Embryonic facial prominence (tissue), 1 donor: Measurements from ENCODE around the gene ITGA1.
"Not testable (repeated sequence)": the region's sequence is repeated elsewhere in the genome, so short reads cannot be mapped to it uniquely, and the experiment has no call there.

Source experiments
- DNase-seq: peaks from one replicate; pipeline ENCODE4 v3.0.0-alpha.2; 2016; ENCODE audit errors: extremely low spot score

ITGA1 gene

DNA sequence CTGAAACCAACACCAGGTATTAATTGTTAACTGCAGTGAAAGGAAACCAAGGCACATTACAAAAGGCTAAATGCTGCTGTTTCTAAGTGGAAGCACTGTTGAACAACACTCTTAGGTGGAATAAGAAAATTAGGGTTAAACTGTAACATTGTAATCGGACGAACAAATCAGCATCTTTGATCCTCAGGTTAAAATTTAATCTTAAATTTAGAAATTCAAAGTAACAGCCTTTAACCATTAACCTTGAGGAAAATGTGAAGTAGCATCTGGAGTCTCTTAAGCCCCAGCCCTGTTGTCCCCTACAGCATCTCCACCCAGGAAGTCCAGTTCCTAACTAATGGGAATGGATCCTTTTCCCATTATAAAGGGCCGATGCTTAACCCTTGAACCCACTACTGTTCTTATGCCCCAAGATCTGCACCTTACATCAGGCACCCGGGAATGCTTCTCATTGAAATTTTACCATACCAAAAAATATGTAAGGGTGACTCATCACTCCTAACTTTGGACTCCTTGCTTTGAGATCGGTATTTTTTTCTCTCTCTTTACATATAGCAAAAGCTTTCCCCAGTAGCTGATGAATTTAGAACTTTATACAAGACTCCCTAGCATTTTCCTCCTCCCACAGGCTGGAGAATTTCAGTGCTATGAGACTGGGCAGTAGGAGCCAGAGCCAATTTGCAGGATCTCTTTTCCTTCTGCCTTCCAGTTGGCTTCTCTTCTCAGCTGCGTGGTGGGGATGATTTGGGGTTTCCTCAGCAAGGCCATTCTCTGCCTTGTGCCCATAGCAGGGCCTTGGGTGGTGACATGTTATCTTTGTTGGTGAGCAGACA lies 169.4 kb downstream of the ITGA1 start:
- no peak for DNase-seq

DNA sequence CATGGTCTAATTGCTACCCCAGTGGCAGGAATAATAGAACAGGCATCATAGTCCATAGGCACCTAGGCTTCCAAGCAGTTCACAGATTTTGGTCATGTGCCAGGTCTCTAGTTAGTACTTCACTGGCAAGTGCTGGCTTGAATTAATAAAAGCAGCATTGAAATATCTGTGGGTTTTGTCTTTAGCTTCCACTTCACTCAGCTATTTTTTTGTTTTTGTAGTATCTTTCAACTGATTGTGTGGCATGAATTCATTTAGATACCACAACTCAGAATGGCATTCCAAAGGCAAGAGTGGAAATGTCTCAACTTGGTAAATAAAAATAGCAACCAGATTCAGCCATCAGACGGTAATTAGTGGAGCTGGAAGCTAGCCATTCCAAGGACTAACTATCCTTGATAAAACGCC lies 173.6 kb downstream of the ITGA1 start:
- DNase-seq, result no peak

DNA sequence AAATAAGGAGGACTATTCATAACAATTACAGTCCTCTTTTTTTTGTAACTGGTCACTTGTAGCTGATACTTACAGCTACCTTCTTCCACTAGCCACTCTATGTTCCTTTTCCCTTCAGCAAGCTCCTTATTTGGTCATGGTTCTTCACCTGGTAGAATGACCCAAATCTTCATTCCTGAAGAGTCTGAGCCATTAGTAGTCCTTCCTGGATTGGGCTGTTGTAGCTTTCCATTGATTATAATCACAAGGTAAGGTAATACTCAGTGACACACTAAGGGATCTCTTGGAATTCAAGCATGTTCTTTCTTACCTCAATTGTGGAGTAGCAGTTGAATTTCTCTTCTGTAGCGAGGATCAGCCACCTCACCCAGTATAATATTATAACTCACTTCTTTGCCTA lies 175.9 kb downstream of the ITGA1 start:
- DNase-seq, result no peak

DNA sequence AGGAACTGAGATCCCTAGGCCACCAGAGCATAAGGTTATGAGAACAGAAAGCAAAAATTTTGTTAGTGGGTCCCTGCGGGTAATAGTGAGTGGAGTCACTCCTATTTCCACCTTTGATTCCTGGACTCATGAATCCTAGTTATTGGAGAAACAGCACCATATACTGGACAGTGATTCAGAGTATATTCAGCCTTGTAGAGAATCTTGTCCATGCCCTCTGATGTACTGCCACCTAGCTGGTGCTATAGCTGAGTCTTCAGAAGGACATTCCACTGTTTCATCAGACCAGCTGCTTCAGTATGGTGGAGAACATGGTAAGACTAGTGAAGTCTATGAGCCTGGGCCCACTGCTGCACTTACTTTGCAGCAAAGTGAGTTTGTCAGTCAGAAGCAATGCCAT lies 176.4 kb downstream of the ITGA1 start:
- no peak for DNase-seq

DNA sequence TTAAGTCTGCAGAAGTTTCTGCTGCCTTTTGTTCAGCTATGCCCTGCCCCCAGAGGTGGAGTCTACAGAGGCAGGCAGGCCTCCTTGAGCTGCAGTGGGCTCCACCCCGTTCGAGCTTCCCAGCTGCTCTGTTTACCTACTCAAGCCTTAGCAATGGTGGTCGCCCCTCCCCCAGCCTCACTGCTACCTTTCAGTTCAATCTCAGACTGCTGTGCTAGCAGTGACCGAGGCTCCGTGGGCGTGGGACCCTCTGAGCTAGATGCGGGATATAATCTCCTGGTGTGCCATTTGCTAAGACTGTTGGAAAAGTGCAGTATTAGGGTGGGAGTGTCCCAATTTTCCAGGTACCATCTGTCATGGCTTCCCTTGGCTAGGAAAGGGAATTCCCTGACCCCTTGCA lies 188.4 kb downstream of the ITGA1 start:
- DNase-seq, result not testable (repeated sequence)

DNA sequence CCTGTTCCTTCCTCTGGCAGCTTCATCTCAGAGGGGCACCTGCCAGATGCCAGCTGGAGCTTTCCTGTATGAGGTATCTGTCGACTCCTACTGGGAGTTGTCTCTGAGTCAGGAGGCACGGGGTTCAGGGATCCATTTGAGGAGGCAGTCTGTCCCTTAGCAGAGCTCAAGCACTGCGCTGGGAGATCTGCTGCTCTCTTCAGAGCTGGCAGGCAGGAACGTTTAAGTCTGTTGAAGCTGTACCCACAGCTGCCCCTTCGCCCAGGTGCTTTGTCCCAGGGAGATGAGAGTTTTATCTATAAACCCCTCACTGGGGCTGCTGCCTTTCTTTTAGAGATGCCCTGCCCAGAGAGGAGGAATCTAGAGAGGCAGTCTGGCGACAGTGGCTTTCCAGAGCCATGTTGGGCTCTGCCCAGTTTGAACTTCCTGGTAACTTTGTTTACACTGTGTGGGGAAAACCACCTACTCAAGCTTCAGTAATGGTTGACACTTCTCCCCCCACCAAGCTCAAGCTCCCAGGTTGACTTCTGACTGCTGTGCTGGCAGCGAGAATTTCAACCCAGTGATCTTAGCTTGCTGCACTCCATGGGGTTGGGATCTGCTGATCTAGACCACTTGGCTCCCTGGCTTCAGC lies 189.7 kb downstream of the ITGA1 start:
- no peak for DNase-seq

DNA sequence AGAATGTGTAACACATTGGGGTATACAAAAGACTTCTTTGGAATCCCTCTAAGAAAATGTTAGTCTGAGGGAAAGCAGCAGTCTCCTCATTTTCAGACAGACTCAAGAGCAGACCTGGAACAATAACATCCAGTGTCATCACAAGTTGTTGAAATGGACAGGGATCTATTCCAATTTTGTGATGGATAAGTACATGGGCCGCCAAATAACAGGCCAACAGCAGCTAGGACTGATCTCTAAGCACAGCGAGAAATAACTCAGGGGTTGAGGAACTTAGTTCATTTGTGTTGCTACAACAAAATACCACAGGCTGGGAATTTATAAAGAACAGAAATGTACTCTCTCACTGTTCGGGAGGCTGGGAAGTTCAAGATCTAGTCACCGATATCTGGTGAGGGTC lies 193.8 kb downstream of the ITGA1 start:
- no peak for DNase-seq

DNA sequence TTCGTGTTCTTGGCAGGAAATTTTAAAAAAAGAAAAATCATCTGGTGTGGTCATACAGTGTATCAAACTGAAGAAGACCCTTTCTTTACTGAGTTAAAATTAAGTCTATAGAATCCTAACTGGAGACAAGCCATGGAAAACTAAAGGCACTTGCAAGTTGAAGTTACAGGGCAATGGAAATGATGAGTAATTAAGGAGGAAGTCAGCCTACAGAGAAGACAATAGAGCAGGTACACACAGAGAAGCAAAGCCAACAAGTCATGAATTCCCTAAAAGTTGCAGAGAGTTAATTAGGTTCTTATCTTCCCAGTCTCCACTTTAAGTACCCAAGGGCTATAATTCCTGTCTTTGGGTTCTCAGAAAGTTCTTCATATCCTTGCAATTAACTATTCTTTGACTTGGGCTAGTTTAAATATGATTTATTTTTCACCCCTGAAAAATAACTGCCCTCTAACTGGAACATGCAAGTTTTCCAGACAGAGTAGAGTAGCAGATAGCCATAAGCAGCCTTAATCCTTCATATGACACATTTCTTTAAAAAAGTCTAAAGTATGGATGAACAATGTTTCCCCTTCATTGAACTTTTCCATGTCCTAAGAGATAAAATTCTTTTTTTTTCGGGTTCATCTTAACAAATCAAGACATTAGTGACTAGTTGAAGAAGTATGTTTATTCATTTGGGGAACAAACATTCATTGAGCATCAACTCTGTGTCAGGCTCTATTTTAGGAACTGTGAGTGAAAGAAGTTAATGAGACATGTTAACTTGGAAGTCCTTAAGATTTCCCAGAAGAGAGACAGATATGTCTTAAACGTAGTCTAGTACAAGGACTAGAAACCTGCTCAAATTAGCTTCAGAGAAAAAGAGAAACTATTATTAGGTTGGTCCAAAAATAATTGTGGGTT lies 196.3 kb downstream of the ITGA1 start:
- DNase-seq, result no peak

DNA sequence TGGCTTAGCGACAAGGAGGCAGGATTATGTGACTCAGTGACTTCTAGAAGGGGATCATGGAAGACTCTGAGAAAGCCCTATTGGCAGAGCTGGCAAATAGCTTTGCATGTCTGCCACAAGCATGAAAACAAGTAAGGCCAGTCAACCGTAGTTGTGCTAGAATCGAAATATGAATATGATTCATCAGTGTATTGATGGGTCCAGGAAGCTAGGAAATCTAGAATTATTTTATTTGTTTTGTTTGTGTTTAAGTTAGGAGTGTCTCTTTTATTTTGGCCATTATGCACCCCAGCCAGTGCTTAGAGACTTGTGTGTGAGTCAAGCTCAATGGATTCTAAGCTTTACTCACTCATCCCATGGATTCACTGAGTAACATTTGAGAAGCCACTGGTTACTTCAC lies 197.6 kb downstream of the ITGA1 start:
- no peak for DNase-seq

DNA sequence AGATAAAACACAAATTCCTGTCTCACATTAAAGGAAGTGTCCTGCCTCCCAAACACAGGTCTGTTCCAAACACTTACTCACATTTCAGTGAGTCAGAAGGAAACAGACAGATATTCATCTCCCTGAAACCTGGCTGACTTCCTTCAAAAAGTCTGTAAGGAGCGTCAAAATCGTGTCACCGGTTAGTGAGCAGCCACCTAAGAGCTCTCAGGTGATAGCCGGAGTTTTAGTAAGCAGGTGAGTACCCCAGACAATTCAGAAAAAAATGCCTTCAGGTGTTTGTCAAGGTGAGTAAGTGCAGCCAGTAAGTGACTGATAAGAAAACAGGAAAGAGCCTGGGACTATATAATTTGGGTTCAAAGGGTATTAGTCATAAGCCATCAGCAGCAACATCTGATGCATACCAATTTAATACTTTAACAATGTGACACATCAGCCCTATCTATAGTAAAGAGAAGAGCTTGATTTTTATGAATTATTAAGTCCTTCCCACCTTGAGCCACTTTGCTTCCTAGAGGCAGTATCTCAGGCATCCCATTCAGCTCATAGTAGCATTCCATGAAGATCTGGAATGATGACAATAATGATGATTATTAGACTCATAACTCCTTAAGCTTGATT lies 200.1 kb downstream of the ITGA1 start:
- no peak for DNase-seq

DNA sequence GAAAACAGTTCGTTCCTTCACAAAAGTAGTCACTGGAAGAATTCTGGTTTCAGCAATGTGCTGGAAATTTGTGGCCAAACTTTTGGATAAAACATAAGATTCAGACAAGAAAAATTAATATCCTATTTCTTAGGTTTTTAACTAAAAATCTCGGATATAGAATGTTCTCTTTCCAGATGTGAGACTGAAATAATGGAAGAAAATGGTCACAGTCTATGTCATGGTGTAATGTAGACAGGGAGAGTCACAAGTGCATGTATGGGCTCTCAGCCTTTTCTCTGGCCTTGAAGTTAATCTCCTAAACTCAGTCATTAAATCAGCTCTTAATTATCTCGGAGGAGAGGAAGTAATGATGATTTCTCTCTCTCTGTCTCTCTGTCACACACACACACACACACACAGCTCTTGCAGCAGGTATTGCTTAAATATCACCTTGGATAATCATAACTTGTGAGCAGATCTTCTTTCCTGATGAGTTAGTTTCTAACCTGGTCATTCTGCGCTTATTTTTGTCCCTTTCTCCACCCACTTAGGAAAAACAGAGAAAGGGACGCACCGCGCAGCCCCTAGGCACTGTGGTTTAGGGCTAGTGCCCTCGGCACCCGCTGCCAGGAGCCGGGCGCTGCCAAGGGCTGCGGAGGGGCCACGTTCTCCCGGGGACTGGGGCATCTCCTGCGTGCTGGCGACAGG lies 200.8 kb downstream of the ITGA1 start:
- DNase-seq, result no peak

DNA sequence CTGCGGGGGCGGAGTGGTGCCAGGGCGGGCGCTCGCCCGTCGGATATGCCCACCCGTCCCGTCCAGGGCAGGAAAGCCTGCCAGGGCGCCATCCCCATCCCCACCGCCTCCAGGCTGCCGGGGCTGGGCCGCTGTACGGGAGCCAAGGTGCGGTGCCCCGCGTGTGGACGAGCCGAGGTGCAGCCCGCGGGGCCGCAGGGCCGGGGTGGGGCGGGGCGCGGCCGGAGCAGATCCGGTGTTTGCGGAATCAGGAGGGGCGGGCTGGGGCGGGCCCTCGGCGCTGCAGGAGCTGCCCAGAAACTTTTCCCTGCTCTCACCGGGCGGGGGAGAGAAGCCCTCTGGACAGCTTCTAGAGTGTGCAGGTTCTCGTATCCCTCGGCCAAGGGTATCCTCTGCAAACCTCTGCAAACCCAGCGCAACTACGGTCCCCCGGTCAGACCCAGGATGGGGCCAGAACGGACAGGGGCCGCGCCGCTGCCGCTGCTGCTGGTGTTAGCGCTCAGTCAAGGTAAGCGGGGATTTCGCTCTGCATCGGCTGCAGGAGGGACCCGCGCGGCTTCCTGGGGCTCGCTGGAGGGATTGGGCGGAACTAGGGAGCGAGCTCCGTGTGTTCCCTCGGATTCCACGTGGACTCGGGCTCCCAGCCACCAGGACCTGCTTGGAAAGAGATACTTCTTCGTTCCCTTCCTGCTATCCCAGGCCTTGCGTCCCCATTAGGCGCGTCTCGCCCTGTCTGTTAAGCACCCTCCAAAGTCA lies 201.5 kb downstream of the ITGA1 start, which contains the start of gene ITGA2:
ITGA2 (plus strand) TSS at position 328 of the 756 bp plus-strand sequence; CDS start at position 445, 117 bp downstream.
- DNase-seq, result no peak

DNA sequence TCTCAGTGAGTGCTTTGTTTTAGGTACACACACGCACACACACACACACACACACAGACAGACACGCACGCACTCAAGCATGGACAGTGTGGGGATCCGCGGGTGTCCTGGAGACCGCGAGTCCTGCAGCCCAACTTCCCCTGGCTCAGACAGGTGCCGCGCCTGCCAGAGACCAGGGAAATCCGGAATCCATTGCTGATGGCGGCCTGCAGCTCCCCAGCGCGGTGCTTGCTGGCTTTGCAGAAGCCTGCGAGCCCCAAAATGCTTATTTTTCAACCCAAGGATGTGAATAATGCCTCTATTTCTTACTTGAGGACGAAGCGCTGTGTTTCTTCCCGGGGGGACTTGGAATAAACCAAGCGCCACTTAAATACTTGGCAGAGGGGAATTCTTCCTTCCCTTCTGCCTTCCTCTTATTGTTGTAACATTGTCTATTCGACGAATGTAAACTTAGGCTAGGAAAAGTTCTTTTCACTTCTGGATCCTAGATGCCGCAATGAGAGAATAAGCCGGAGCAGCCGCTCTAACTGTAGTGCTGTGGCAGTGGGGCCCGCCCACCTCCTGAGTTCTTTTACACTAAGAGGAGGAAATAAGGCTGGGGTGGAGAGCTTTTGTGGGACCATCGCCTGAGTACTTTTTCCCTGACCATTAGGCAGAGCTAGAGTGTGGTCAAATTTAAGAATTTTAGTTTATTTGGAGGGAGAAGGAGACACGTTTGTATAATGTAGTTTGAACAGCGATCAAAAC lies 202.2 kb downstream of the ITGA1 start:
- DNase-seq, result no peak

DNA sequence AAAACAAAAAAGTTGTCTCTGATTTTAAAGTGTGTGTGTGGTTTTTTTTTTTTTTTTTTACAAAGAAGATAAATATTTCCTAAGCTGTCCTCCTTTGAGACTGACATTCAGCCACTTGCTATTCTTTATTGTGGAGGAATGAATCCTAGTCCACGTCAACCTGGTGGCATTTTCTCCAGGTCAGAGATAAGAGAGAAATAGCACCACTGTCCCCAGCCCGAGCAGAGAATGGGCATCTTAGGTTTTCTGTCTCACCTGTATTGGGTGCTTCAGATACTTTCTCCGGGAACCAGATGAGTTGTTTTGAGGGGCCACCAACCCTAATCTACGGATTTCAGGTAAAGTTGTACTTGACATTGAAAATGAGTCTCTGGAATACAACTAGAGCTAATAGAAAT lies 202.8 kb downstream of the ITGA1 start:
- no peak for DNase-seq

DNA sequence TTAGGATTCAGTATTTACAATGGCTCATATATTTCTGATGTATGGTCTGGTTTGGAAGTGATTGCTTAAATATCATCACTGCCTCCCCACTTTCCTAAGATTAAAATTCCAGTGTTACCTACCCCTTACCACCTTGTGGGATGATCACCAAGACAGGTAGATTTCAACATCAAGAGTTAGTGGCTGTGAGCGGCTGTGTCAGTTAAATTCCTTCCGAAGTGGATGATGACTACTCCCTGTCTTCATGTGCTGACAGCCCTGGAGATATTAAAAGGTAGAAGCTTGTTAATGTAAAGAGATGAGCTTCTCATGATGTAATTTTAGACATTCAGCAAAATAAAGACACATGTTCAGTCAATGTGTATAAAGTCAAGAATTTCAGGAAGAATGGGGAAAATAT lies 205.7 kb downstream of the ITGA1 start:
- DNase-seq, result no peak

DNA sequence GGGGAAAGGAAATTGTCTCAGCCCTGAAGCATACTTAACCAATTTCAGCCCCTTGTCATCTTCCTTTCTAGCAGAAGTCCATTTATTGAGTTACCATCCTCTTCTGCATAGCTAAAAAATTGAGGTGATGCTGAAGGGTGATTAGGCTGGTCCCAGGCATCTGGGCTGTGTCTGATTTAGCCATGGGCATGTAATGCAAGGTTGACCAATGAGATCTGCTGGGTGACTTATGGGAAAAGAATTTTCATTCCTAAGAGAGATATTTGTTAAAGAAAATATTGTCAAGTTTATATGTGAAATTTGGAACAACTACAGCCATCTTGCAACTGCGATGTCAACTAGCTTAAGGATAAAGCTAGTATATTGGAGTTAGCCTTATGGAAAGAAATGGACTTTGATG lies 206.6 kb downstream of the ITGA1 start:
- DNase-seq, result no peak

DNA sequence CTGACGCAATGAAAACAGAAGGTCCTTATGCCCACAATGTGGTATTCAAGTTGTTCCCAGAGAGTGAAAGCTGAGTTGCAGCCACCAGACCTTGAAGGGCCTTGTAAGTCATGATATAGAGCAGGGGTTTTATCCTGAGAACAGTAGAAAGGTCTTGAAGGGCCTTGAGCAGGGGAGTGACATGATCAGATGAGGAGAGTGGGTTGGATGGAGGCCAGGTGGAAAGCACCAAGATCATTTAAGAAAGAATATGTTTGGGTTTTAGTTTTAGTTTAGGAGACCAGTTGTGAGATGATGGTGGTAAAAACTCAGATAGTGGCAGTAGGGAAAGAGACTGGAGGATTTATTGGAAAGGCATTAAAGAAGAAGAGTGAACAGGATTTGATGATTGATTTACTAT lies 207.4 kb downstream of the ITGA1 start:
- no peak for DNase-seq

DNA sequence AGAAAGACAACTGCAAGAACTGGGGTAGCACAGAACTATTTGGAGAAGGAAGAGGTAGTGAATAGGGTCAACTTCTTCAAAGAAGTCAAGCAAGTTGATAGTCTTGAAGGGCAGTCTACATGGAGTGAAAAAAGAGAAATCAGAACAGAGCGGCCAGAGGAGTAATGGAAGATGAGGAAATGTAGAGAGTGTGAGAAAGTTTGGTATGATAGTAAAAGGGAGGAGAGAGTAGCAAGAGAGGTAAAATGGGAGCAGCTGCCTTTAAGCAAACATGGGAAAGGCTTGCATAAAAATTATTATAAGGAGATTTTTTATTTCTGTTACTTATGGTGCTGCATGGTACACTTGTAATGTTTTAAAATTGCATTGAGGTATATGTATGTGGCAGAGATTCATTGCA lies 208.2 kb downstream of the ITGA1 start:
- DNase-seq, result no peak

DNA sequence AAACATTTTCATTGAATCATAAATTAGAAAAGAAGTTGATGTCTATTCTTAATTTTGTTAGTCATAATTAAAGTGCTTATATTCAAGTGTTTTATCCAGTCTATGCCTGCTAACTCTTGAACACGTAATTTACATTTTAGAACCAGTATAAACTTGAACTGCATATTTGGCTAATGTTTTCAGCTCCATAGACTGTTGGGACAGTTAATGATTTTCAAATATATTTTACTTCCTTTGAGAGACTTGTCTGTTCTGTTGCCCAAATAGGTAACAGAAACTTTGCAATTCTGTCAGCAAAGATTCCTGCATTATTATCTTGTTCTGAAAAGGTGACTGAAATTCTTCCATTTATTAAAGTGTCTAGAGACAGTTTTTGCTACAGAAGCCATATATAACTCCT lies 209.3 kb downstream of the ITGA1 start:
- DNase-seq, result no peak

DNA sequence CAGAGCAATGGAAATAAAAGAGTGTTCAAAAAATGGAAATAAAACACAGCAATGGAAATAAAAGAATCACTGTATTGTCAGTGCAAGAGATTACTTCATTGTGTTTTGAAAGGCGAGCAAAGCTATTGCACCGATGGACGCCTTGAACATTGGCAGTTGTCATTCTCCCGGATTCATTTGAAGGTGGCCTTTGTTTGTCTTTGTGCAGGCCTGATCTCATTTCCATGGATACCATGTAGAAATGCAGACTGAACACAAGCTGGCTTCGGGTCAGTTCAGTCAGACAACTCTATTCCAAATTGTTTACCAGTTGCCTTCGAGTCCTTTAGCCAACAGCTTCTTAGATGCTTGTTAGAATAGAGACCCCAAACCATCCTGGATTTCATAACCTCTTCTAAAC lies 209.7 kb downstream of the ITGA1 start:
- DNase-seq, result no peak
